GM20000 (cell line): ENCODE results near the gene ADGRA1.

Experiments used
- DNase-seq: peaks from one replicate; pipeline ENCODE4 v3.0.0; 2012; ENCODE audit warnings: low spot score
- CTCF ChIP-seq: IDR thresholded peaks from 2 replicates; pipeline ENCODE4 v1.5.1; 2012; ENCODE audit warnings: mild to moderate bottlenecking, control low read depth; ENCODE audit errors: extremely low read depth, missing control alignments

Gene ADGRA1

DNA sequence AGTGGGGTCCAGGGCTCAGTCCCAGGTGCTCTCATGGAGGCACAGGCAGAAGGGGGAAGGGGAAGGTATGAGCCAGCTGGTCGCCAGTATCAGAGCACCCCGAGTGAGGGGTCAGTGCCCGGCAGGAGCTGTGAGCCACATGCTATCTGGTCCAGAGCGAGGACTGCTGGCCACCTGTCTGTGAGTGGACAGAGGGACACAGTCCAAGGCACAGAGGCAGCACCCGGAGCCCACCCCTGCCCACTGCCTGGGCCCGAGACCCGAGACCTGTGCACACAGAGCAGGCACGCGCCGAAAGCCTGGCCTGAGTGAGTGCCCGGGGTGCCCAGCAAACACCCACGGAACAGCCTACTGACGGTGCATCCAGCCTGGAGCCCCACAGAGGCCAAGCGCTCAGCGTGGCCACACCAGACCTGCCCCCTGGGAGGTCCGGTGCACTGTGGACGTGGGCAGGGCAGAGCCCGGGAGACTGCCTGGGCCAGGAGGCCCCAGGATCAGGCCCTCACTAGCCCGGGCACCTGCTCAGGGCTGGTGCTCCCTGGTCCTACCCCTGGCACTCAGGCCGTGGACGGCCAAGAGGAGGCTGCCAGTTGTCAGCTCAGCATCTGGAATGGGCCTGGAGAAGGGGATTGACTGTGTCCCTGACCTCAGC is 29.4 kb downstream of the ADGRA1 start:
- no peak for DNase-seq
- no peak for TF ChIP-seq CTCF

- no peak for TF ChIP-seq CTCF
- DNase-seq: no peak
Observed at GRCh38 chr10:133117688-133118071, 30.0 kb downstream of the ADGRA1 start.

- no peak for TF ChIP-seq CTCF
- no peak for DNase-seq
Observed at GRCh38 chr10:133121479-133121878, 33.8 kb downstream of the ADGRA1 start.

DNA sequence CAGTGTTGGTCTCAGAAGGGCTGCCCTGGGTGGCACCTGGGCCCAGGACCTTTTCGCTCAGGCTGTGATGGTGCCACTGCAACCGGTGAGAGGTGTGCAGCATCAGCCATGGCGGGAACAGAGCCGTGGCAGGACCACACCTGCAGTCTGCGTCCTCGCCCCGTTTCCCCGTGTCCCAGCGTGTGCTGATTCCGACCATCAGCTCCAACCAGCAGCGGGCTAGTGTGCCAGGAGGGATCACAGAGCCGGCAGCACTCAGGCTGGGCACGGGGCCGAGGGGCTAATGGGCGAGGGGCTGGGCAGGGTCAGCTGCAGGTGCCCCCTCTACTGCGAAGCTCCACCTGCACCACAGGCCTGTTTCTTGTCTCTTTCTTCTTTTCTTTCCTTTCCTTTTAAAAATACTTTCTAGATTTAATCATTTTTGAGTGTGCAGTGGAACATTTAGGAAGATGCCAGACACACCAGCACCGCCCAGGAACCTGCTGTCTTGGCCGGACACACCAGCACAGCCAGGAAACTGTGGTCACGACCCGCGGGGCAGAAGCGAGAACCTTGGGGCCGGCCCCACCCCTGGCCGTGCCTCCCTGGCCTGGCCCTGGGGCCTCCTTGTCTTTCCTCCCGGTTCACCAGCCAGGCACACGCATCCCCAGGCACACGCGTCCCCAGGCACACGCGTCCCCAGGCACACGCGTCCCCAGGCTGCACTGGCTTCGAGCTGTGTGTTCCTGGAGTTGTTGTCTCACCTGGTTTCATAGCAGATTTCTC is 34.6 kb downstream of the ADGRA1 start:
- no peak for TF ChIP-seq CTCF

DNA sequence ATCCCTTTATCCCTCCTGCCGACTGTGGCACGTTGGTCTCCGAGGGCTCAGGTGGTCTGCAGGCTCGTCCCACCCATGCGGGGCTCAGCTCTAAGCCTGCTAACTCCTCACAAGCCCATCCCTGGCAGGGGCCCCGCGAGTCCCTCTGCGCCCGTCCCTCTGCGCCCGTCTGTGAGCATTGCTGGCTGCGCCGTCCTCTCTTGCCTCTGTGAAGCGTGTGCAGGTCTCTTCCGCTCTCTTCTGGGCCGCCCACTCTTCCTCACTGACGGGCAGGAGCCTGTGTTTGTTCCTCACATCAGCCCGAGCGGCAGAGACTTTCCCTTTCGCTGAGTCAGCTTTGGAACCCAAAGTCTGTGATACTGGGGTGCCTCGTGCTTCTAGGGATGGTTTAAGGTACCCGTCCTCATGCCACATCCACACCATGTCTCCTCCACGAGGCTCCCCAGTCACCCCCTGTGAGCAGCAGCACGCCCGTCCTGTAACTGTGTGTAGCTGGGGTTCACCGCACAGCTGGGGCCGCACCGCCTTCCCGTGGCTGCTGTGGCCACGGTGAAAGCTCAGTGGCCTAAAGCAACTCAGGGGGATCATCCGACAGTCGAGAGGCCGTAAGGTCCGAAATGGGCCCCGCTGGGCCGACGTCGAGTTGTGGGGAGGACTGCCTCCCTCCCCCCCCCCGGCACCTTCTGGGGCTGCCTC is 35.5 kb downstream of the ADGRA1 start:
- TF ChIP-seq CTCF: no peak
- no peak for DNase-seq

More for the DNA sequence above, 34.6 kb downstream of the ADGRA1 start:
- no peak for DNase-seq

- no peak for TF ChIP-seq CTCF
Observed at GRCh38 chr10:133123746-133124356, 36.1 kb downstream of the ADGRA1 start.

More at GRCh38 chr10:133123746-133124356, 36.1 kb downstream of the ADGRA1 start:
- DNase-seq: no peak
